ENCODE data around the gene PTPRF.

PTPRF gene

GRCh38 chr1:43513471-43514173 lies 17.1 kb upstream of the PTPRF start:
- DNase-seq: no peak

- DNase-seq: no peak
Measured at GRCh38 chr1:43518935-43519686, 11.6 kb upstream of the PTPRF start.

GRCh38 chr1:43520100-43520778 lies 10.4 kb upstream of the PTPRF start:
- no peak for DNase-seq

GRCh38 chr1:43521078-43521477 lies 9.6 kb upstream of the PTPRF start:
- no peak for DNase-seq

- no peak for DNase-seq
Measured at GRCh38 chr1:43521756-43522155, 8.9 kb upstream of the PTPRF start.

GRCh38 chr1:43522431-43522775 lies 8.3 kb upstream of the PTPRF start:
- no peak for DNase-seq

GRCh38 chr1:43522776-43523480 lies 7.8 kb upstream of the PTPRF start:
- no peak for DNase-seq

- no peak for DNase-seq
Measured at GRCh38 chr1:43524804-43525203, 5.9 kb upstream of the PTPRF start.

GRCh38 chr1:43526002-43526401 lies 4.7 kb upstream of the PTPRF start:
- no peak for DNase-seq

- no peak for DNase-seq
Measured at GRCh38 chr1:43527111-43527878, 3.4 kb upstream of the PTPRF start.

- DNase-seq: peak; percentile 91
Measured at GRCh38 chr1:43529206-43529731, 1.4 kb upstream of the PTPRF start.

GRCh38 chr1:43531107-43531905 lies 623 bp downstream of the PTPRF start:
- DNase-seq: no peak

GRCh38 chr1:43531906-43532584 lies 1.4 kb downstream of the PTPRF start:
- no peak for DNase-seq

- DNase-seq: no peak
Measured at GRCh38 chr1:43532716-43533115, 2.0 kb downstream of the PTPRF start.

GRCh38 chr1:43533584-43533983 lies 2.9 kb downstream of the PTPRF start:
- no peak for DNase-seq

- no peak for DNase-seq
Measured at GRCh38 chr1:43534256-43534655, 3.6 kb downstream of the PTPRF start.

- no peak for DNase-seq
Measured at GRCh38 chr1:43536196-43536863, 5.6 kb downstream of the PTPRF start.

GRCh38 chr1:43536864-43537358 lies 6.2 kb downstream of the PTPRF start:
- no peak for DNase-seq

GRCh38 chr1:43537423-43538142 lies 6.9 kb downstream of the PTPRF start:
- DNase-seq: no peak

GRCh38 chr1:43538143-43538487 lies 7.4 kb downstream of the PTPRF start:
- no peak for DNase-seq

Measured in stimulated activated CD8-positive, alpha-beta memory T cell treated with anti-CD3 and anti-CD28 coated beads, Interleukin-4, amount 100 ng/mL, for 48 hours (primary cell).